Measurements from ENCODE around the gene PARVB. TPM values are rescaled to one million over a fixed set of nuclear protein-coding genes. Genes with fewer than 3 reads are reported as not detected.

Gene PARVB
- total and polyA plus RNA-seq, 12 donors, result 46.7 to 201 (median 91.2) TPM

DNA sequence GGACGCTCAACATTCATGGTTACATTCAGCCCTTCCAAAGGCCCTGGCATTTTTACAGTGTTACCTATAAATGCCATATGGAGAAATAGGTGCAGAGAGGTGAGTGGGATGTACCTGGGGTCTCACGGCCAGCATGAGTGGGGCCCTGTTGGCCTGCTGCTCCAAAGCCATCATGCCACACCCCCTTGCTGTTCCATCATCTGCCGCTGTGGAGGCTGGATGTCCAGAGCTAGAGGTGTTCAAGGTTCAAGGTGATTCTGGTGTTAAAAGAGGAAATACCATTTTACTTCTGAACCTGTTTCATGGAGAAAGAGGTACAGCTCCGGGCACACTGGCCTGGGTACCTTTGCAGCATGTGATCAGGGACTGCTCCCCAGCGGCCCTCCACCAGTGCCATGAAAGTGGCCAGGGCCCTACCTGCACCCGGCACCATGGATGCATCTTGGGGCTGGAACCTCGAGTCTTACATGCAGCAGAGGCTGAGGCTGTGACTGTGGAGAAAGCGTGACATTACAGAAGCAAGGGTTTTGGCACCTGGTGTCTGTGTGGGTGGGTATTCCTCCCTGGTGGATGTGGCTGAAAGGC lies 68.6 kb downstream of the PARVB start:
- intact Hi-C loops (cut with DNase I), result loop anchor here in 1 of 10 donors (10.0 kb wide), 1 partner anchor 232 kb away; no protein-coding TSS in a partner anchor
- TF ChIP-seq, protein P1, sequence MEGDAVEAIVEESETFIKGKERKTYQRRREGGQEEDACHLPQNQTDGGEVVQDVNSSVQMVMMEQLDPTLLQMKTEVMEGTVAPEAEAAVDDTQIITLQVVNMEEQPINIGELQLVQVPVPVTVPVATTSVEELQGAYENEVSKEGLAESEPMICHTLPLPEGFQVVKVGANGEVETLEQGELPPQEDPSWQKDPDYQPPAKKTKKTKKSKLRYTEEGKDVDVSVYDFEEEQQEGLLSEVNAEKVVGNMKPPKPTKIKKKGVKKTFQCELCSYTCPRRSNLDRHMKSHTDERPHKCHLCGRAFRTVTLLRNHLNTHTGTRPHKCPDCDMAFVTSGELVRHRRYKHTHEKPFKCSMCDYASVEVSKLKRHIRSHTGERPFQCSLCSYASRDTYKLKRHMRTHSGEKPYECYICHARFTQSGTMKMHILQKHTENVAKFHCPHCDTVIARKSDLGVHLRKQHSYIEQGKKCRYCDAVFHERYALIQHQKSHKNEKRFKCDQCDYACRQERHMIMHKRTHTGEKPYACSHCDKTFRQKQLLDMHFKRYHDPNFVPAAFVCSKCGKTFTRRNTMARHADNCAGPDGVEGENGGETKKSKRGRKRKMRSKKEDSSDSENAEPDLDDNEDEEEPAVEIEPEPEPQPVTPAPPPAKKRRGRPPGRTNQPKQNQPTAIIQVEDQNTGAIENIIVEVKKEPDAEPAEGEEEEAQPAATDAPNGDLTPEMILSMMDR (IDR thresholded peaks at IDR 0.05), result no peak
- Histone ChIP-seq H3K9me3 (no peaks in the 10 kb centered on the region), H3K4me3 (no peak overlapping the region), H3K27ac (no peak overlapping the region), H3K4me1 (peaks cover 0 to 19% (median 4%) of the 10 kb centered on the region in 9 donors), H3K36me3 (peaks cover 0 to 63% (median 18%) of the 10 kb centered on the region in 9 donors), H3K27me3 (no peaks in the 10 kb centered on the region)
- 84 to 91% methylated on average over 8 of the region's 8 CpGs for whole genome bisulfite sequencing, 2 donors
- ATAC-seq (no peak), DNase-seq (no peak)

DNA sequence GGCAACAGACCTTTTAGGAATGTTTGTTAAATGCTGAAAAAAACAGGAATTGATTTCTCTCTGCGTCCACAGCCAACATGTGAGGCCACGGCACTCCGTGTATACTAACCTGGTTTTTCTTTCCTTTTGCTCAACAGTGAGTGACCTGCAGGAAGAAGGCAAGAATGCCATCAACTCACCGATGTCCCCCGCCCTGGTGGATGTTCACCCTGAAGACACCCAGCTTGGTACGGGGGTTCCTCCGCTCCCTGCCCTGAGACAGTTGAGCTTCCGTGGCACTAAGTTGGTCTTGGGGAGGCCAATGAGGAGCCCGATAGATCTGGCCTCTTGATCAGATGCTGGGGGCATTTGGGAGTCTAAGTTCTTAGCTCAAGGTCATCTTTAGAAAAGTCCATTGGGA lies 69.7 kb downstream of the PARVB start:
- intact Hi-C loops (cut with DNase I), result loop anchor here in 1 of 10 donors (10.0 kb wide), 1 partner anchor 231 kb away; no protein-coding TSS in a partner anchor
- Histone ChIP-seq H3K4me1 (peaks cover 0 to 17% (median 2%) of the 10 kb centered on the region in 9 donors), H3K27ac (no peak overlapping the region), H3K27me3 (no peaks in the 10 kb centered on the region), H3K9me3 (no peaks in the 10 kb centered on the region), H3K4me3 (no peak overlapping the region), H3K36me3 (peaks cover 0 to 68% (median 18%) of the 10 kb centered on the region in 9 donors)
- WGBS, 2 donors, result 92 to 95% methylated on average over 9 of the region's 9 CpGs
- TF ChIP-seq, protein P1 (IDR thresholded peaks at IDR 0.05), result no peak
- ATAC-seq (no peak), DNase-seq (no peak)

DNA sequence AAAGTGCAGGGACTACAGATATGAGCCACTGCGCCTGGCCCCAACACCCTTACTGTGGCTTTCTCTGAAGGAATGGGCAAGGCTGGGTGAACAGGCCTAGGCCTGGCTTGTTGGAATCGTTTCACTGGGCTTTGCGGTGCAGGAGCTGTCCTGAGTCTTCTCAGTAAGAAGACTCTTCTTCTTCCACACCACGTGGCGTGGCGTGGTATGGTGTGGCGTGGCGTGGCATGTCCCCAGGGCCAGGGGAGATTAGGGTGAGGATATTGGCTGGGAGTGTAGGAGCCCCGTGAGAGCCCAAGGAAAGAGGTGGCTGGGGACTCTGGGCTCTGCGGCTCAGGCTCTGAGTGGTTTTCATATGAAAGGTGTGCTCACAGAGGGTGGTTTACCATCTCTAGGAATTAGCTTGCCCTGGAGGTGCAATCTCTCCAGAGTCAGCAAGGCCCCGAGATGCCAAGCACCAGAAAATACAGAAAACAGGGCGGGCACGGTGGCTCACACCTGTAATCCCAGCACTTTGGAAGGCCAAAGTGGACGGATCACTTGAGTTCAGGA lies 70.7 kb downstream of the PARVB start:
- Histone ChIP-seq H3K27me3 (no peaks in the 10 kb centered on the region), H3K4me1 (peaks cover 0 to 8% (median 0%) of the 10 kb centered on the region in 9 donors), H3K4me3 (no peak overlapping the region), H3K27ac (no peak overlapping the region), H3K36me3 (peaks cover 0 to 70% (median 18%) of the 10 kb centered on the region in 9 donors), H3K9me3 (no peaks in the 10 kb centered on the region)
- no peak for DNase-seq
- intact Hi-C loops (cut with DNase I), result loop anchor here in 1 of 10 donors (10.0 kb wide), 1 partner anchor 230 kb away; no protein-coding TSS in a partner anchor
- WGBS, 2 donors, result 86 to 94% methylated on average over 14 of the region's 14 CpGs
- TF ChIP-seq, protein P1 (IDR thresholded peaks at IDR 0.05), result no peak
- ATAC-seq, result no peak

DNA sequence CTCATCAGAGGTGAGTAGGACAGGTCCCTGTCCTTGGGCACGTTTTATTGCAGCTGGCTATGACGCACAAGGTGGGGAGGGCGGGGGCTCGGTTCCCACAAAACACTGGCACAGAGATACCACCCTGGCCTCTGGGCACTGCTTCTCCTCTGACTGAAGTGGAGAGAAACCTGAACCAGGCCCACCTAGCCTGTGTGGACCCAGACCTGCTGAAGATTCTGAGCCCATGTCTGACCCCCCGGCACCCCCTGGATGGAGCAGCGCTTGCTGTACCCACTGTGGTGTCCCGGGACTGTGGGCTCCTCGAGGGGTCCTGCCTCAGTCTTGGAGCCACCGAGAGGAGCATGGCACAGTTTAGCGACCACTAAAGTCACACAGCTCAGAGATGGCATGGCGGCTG lies 72.6 kb downstream of the PARVB start:
- no peaks in the 10 kb centered on the region for H3K4me1 ChIP-seq
- WGBS, 2 donors, result 89 to 96% methylated on average over 11 of the region's 11 CpGs

More for the DNA sequence above, 72.6 kb downstream of the PARVB start:
- no peak overlapping the region for H3K4me3 ChIP-seq
- peaks cover 0 to 84% (median 18%) of the 10 kb centered on the region in 9 donors for H3K36me3 ChIP-seq
- H3K27me3 ChIP-seq, result no peaks in the 10 kb centered on the region
- no peak overlapping the region for H3K27ac ChIP-seq
- TF ChIP-seq, protein P1 (IDR thresholded peaks at IDR 0.05), result no peak
- DNase-seq, result no peak
- intact Hi-C loops (cut with DNase I), result loop anchor here in 1 of 10 donors (10.0 kb wide), 1 partner anchor 228 kb away; no protein-coding TSS in a partner anchor
- no peak for ATAC-seq
- H3K9me3 ChIP-seq, result no peaks in the 10 kb centered on the region

Data from heart right ventricle (tissue), 16 donors.